Measurements from ENCODE around the gene PTPRU. TPM values are rescaled to one million over a fixed set of nuclear protein-coding genes. Genes with fewer than 3 reads are reported as not detected.

PTPRU gene
- total and polyA plus RNA-seq, 4 donors = 1.6 to 15.1 (median 6.0) TPM

DNA sequence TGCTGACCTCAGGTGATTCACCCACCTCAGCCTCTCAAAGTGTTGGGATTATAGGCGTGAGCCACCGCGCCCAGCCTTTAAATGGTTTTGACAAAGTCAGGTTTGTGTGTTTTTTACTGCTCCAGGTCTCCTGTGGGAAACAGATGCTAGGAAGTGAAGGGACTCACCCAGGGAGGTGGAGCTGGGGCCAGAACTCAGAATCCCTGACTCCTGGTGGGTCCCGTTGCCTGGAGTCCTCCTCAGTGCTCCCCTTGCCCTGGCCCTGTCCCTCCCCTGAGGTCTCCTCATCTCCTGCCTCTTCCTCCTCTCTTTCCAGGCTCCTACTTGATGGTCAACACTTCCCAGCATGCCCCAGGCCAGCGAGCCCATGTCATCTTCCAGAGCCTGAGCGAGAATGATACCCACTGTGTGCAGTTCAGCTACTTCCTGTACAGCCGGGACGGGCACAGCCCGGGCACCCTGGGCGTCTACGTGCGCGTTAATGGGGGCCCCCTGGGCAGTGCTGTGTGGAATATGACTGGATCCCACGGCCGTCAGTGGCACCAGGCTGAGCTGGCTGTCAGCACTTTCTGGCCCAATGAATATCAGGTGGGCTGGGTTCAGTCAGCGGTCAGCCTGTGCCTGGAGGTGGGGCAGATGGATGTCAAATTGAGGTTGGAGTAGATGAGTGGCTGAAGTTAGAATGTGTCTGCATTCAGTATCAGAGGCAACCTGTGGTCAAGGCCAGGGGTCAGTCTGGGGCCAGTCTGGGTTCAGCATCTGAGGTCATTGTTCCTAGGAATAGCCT is 22.1 kb downstream of the PTPRU start (continued):
- TF ChIP-seq, protein P1, sequence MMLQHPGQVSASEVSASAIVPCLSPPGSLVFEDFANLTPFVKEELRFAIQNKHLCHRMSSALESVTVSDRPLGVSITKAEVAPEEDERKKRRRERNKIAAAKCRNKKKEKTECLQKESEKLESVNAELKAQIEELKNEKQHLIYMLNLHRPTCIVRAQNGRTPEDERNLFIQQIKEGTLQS (IDR thresholded peaks at IDR 0.05) = peak; percentile 60
- TF ChIP-seq TAF1 (conservative IDR thresholded peaks at IDR 0.05) = no peak
- TF ChIP-seq, protein P2, sequence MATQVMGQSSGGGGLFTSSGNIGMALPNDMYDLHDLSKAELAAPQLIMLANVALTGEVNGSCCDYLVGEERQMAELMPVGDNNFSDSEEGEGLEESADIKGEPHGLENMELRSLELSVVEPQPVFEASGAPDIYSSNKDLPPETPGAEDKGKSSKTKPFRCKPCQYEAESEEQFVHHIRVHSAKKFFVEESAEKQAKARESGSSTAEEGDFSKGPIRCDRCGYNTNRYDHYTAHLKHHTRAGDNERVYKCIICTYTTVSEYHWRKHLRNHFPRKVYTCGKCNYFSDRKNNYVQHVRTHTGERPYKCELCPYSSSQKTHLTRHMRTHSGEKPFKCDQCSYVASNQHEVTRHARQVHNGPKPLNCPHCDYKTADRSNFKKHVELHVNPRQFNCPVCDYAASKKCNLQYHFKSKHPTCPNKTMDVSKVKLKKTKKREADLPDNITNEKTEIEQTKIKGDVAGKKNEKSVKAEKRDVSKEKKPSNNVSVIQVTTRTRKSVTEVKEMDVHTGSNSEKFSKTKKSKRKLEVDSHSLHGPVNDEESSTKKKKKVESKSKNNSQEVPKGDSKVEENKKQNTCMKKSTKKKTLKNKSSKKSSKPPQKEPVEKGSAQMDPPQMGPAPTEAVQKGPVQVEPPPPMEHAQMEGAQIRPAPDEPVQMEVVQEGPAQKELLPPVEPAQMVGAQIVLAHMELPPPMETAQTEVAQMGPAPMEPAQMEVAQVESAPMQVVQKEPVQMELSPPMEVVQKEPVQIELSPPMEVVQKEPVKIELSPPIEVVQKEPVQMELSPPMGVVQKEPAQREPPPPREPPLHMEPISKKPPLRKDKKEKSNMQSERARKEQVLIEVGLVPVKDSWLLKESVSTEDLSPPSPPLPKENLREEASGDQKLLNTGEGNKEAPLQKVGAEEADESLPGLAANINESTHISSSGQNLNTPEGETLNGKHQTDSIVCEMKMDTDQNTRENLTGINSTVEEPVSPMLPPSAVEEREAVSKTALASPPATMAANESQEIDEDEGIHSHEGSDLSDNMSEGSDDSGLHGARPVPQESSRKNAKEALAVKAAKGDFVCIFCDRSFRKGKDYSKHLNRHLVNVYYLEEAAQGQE (IDR thresholded peaks at IDR 0.05) = peak; percentile 60
- peak; percentile 100 for TF ChIP-seq RXRA (IDR thresholded peaks at IDR 0.05)
- TF ChIP-seq FOXA1 (IDR thresholded peaks at IDR 0.05) = no peak

DNA sequence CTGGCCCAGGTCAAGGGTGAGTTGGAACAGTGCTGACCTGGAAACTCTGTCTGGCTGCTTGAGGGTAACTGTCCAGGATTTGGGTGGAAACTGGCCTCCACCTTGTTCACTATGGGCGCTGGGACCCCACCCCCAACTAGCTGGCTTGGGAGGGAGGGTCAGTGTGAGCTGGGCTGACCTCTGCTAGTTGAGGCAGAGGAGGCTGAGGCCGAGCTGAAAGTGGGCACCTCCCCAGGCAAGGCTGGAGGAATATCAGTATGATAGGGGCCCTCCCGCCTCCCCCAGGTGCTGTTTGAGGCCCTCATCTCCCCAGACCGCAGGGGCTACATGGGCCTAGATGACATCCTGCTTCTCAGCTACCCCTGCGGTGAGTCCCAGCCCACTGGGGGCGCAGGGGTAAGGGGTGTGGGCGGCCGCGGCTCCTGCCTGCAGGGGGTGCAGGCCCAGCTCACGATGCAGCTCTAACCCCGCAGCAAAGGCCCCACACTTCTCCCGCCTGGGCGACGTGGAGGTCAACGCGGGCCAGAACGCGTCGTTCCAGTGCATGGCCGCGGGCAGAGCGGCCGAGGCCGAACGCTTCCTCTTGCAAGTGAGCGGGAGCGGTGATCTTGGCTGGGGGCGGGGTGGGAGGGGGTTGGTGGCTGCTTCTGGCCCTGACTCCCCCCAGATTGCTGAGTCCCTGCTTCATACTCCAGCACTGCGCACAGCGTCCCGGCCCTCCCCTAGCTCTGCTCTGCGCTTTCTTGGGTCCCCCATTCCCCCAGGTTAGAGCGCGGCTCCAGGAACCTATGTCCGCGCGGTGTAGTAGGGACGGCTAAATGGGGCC is 22.9 kb downstream of the PTPRU start:
- Histone ChIP-seq H3K4me1 (ENCODE audit: control insufficient read depth in 4 of 4, insufficient read depth in 4 of 4, low read length in 3 of 4) (peaks cover 11 to 31% (median 18%) of the 10 kb centered on the region in 4 donors), H3K9ac (ENCODE audit: low read depth in 1 of 2, low read length in 2 of 2) (no peak overlapping the region), H3K27me3 (ENCODE audit: control insufficient read depth in 4 of 4, insufficient read depth in 4 of 4, low read length in 3 of 4) (no peaks in the 10 kb centered on the region), H3K27ac (ENCODE audit: low read depth in 1 of 2, low read length in 2 of 2) (peak overlapping the region in 1 of 2 donors; percentile 69), H3K4me3 (ENCODE audit: low read depth in 1 of 3, low read length in 3 of 3) (peak overlapping the region; percentile 58 to 62 (median 62)), H3K9me3 (ENCODE audit: control insufficient read depth in 4 of 4, low read length in 3 of 4) (no peaks in the 10 kb centered on the region), H3K36me3 (ENCODE audit: control insufficient read depth in 4 of 4, insufficient read depth in 3 of 4, low read depth in 1 of 4, low read length in 3 of 4) (peaks cover 0 to 4% (median 0%) of the 10 kb centered on the region in 4 donors)
- no peak for DNase-seq (ENCODE audit: low spot score)
- WGBS = 9% methylated on average over 38 of the region's 38 CpGs
- TF ChIP-seq GABPA (IDR thresholded peaks at IDR 0.05 in 1 of 2, conservative IDR thresholded peaks at IDR 0.05 in 1 of 2) = no peak
- no peak for TF ChIP-seq SP1 (IDR thresholded peaks at IDR 0.05)
- TF ChIP-seq, protein P2 (IDR thresholded peaks at IDR 0.05) = no peak
- no peak for TF ChIP-seq HNF4G (IDR thresholded peaks at IDR 0.05)
- peak; percentile 27 for TF ChIP-seq FOXA1 (IDR thresholded peaks at IDR 0.05)
- TF ChIP-seq RXRA (IDR thresholded peaks at IDR 0.05) = peak in 1 of 2 donors; percentile 29
